Measurements from ENCODE around the gene CLASP2. TPM values are rescaled to one million over a fixed set of nuclear protein-coding genes. Genes with fewer than 3 reads are reported as not detected.
A peak's percentile ranks its signal among the peaks of the same experiment; 100 is the strongest.

CLASP2 gene
- total and polyA plus RNA-seq, 2 donors: 18.8 to 35.1 TPM

GRCh38 chr3:33637482-33637881 lies 80.6 kb downstream of the CLASP2 start:
- Histone ChIP-seq H3K4me1 (ENCODE audit: control insufficient read depth in 2 of 2, insufficient read depth in 2 of 2, low read length in 2 of 2) (no peaks in the 10 kb centered on the region), H3K4me3 (ENCODE audit: low read length in 2 of 2) (no peak overlapping the region), H3K36me3 (ENCODE audit: control insufficient read depth in 2 of 2, insufficient read depth in 2 of 2, low read length in 1 of 2) (peaks cover 3 to 6% of the 10 kb centered on the region in 2 donors), H3K27ac (ENCODE audit: low read depth in 1 of 2, low read length in 1 of 2) (no peak overlapping the region), H3K27me3 (ENCODE audit: control insufficient read depth in 2 of 2, insufficient read depth in 1 of 2, low read length in 1 of 2) (no peaks in the 10 kb centered on the region), H3K9me3 (ENCODE audit: control insufficient read depth in 2 of 2, insufficient read depth in 1 of 2, low read length in 1 of 2) (no peaks in the 10 kb centered on the region)
- WGBS: 95% methylated on average over 5 of the region's 5 CpGs
- no peak for DNase-seq (ENCODE audit: low read depth in 6 of 9, low spot score in 9 of 9)

GRCh38 chr3:33636125-33636850 lies 81.8 kb downstream of the CLASP2 start:
- no peaks in the 10 kb centered on the region for H3K4me1 ChIP-seq (ENCODE audit: control insufficient read depth in 2 of 2, insufficient read depth in 2 of 2, low read length in 2 of 2)

GRCh38 chr3:33634262-33634661 lies 83.8 kb downstream of the CLASP2 start:
- Histone ChIP-seq H3K27me3 (ENCODE audit: control insufficient read depth in 2 of 2, insufficient read depth in 1 of 2, low read length in 1 of 2) (no peaks in the 10 kb centered on the region), H3K4me3 (ENCODE audit: low read length in 2 of 2) (no peak overlapping the region), H3K27ac (ENCODE audit: low read depth in 1 of 2, low read length in 1 of 2) (no peak overlapping the region), H3K36me3 (ENCODE audit: control insufficient read depth in 2 of 2, insufficient read depth in 2 of 2, low read length in 1 of 2) (peaks cover 3 to 7% of the 10 kb centered on the region in 2 donors), H3K4me1 (ENCODE audit: control insufficient read depth in 2 of 2, insufficient read depth in 2 of 2, low read length in 2 of 2) (no peaks in the 10 kb centered on the region), H3K9me3 (ENCODE audit: control insufficient read depth in 2 of 2, insufficient read depth in 1 of 2, low read length in 1 of 2) (no peaks in the 10 kb centered on the region)
- no peak for DNase-seq (ENCODE audit: low read depth in 6 of 9, low spot score in 9 of 9)
- 97% methylated on average over 3 of the region's 3 CpGs for WGBS

More at GRCh38 chr3:33636125-33636850, 81.8 kb downstream of the CLASP2 start:
- WGBS: 76% methylated on average over 6 of the region's 6 CpGs
- Histone ChIP-seq H3K27ac (ENCODE audit: low read depth in 1 of 2, low read length in 1 of 2) (no peak overlapping the region), H3K9me3 (ENCODE audit: control insufficient read depth in 2 of 2, insufficient read depth in 1 of 2, low read length in 1 of 2) (no peaks in the 10 kb centered on the region), H3K4me3 (ENCODE audit: low read length in 2 of 2) (no peak overlapping the region), H3K36me3 (ENCODE audit: control insufficient read depth in 2 of 2, insufficient read depth in 2 of 2, low read length in 1 of 2) (peaks cover 3 to 6% of the 10 kb centered on the region in 2 donors), H3K27me3 (ENCODE audit: control insufficient read depth in 2 of 2, insufficient read depth in 1 of 2, low read length in 1 of 2) (no peaks in the 10 kb centered on the region)
- peak in 8 of 9 donors; percentile 27 to 73 (median 36) for DNase-seq (ENCODE audit: low read depth in 6 of 9, low spot score in 9 of 9)

- Histone ChIP-seq H3K4me3 (ENCODE audit: low read length in 2 of 2) (no peak overlapping the region), H3K4me1 (ENCODE audit: control insufficient read depth in 2 of 2, insufficient read depth in 2 of 2, low read length in 2 of 2) (no peaks in the 10 kb centered on the region), H3K27me3 (ENCODE audit: control insufficient read depth in 2 of 2, insufficient read depth in 1 of 2, low read length in 1 of 2) (no peaks in the 10 kb centered on the region), H3K36me3 (ENCODE audit: control insufficient read depth in 2 of 2, insufficient read depth in 2 of 2, low read length in 1 of 2) (peaks cover 0 to 5% of the 10 kb centered on the region in 2 donors), H3K9me3 (ENCODE audit: control insufficient read depth in 2 of 2, insufficient read depth in 1 of 2, low read length in 1 of 2) (no peaks in the 10 kb centered on the region), H3K27ac (ENCODE audit: low read depth in 1 of 2, low read length in 1 of 2) (no peak overlapping the region)
- 95% methylated on average over 1 of the region's 1 CpG for WGBS
- no peak for DNase-seq (ENCODE audit: low read depth in 6 of 9, low spot score in 9 of 9)
Observed at GRCh38 chr3:33629219-33629618, 88.8 kb downstream of the CLASP2 start.

GRCh38 chr3:33624756-33625155 lies 93.3 kb downstream of the CLASP2 start:
- Histone ChIP-seq H3K27me3 (ENCODE audit: control insufficient read depth in 2 of 2, insufficient read depth in 1 of 2, low read length in 1 of 2) (no peaks in the 10 kb centered on the region), H3K4me3 (ENCODE audit: low read length in 2 of 2) (no peak overlapping the region), H3K36me3 (ENCODE audit: control insufficient read depth in 2 of 2, insufficient read depth in 2 of 2, low read length in 1 of 2) (peaks cover 0 to 8% of the 10 kb centered on the region in 2 donors), H3K4me1 (ENCODE audit: control insufficient read depth in 2 of 2, insufficient read depth in 2 of 2, low read length in 2 of 2) (no peaks in the 10 kb centered on the region), H3K9me3 (ENCODE audit: control insufficient read depth in 2 of 2, insufficient read depth in 1 of 2, low read length in 1 of 2) (no peaks in the 10 kb centered on the region), H3K27ac (ENCODE audit: low read depth in 1 of 2, low read length in 1 of 2) (no peak overlapping the region)
- DNase-seq (ENCODE audit: low read depth in 6 of 9, low spot score in 9 of 9): no peak

GRCh38 chr3:33613041-33613440 lies 105.0 kb downstream of the CLASP2 start:
- no peaks in the 10 kb centered on the region for H3K4me1 ChIP-seq (ENCODE audit: control insufficient read depth in 2 of 2, insufficient read depth in 2 of 2, low read length in 2 of 2)
- WGBS: 97% methylated on average over 1 of the region's 1 CpG
- no peaks in the 10 kb centered on the region for H3K27me3 ChIP-seq (ENCODE audit: control insufficient read depth in 2 of 2, insufficient read depth in 1 of 2, low read length in 1 of 2)
- H3K27ac ChIP-seq (ENCODE audit: low read depth in 1 of 2, low read length in 1 of 2): no peak overlapping the region
- DNase-seq (ENCODE audit: low read depth in 6 of 9, low spot score in 9 of 9): no peak
- no peak overlapping the region for H3K4me3 ChIP-seq (ENCODE audit: low read length in 2 of 2)
- peaks cover 0 to 2% of the 10 kb centered on the region in 2 donors for H3K36me3 ChIP-seq (ENCODE audit: control insufficient read depth in 2 of 2, insufficient read depth in 2 of 2, low read length in 1 of 2)
- H3K9me3 ChIP-seq (ENCODE audit: control insufficient read depth in 2 of 2, insufficient read depth in 1 of 2, low read length in 1 of 2): no peaks in the 10 kb centered on the region

GRCh38 chr3:33612607-33613006 lies 105.4 kb downstream of the CLASP2 start:
- H3K36me3 ChIP-seq (ENCODE audit: control insufficient read depth in 2 of 2, insufficient read depth in 2 of 2, low read length in 1 of 2): no peaks in the 10 kb centered on the region
- WGBS: 99% methylated on average over 1 of the region's 1 CpG

GRCh38 chr3:33602829-33603228 lies 115.2 kb downstream of the CLASP2 start:
- Histone ChIP-seq H3K27ac (ENCODE audit: low read depth in 1 of 2, low read length in 1 of 2) (no peak overlapping the region), H3K27me3 (ENCODE audit: control insufficient read depth in 2 of 2, insufficient read depth in 1 of 2, low read length in 1 of 2) (no peaks in the 10 kb centered on the region), H3K36me3 (ENCODE audit: control insufficient read depth in 2 of 2, insufficient read depth in 2 of 2, low read length in 1 of 2) (peaks cover 9 to 52% of the 10 kb centered on the region in 2 donors), H3K4me1 (ENCODE audit: control insufficient read depth in 2 of 2, insufficient read depth in 2 of 2, low read length in 2 of 2) (no peaks in the 10 kb centered on the region), H3K9me3 (ENCODE audit: control insufficient read depth in 2 of 2, insufficient read depth in 1 of 2, low read length in 1 of 2) (no peaks in the 10 kb centered on the region), H3K4me3 (ENCODE audit: low read length in 2 of 2) (no peak overlapping the region)
- DNase-seq (ENCODE audit: low read depth in 6 of 9, low spot score in 9 of 9): no peak
- 98% methylated on average over 7 of the region's 7 CpGs for WGBS

More at GRCh38 chr3:33612607-33613006, 105.4 kb downstream of the CLASP2 start:
- DNase-seq (ENCODE audit: low read depth in 6 of 9, low spot score in 9 of 9): no peak
- no peaks in the 10 kb centered on the region for H3K27me3 ChIP-seq (ENCODE audit: control insufficient read depth in 2 of 2, insufficient read depth in 1 of 2, low read length in 1 of 2)
- no peak overlapping the region for H3K27ac ChIP-seq (ENCODE audit: low read depth in 1 of 2, low read length in 1 of 2)
- no peak overlapping the region for H3K4me3 ChIP-seq (ENCODE audit: low read length in 2 of 2)
- H3K9me3 ChIP-seq (ENCODE audit: control insufficient read depth in 2 of 2, insufficient read depth in 1 of 2, low read length in 1 of 2): no peaks in the 10 kb centered on the region
- H3K4me1 ChIP-seq (ENCODE audit: control insufficient read depth in 2 of 2, insufficient read depth in 2 of 2, low read length in 2 of 2): no peaks in the 10 kb centered on the region

GRCh38 chr3:33597257-33597689 lies 120.8 kb downstream of the CLASP2 start:
- H3K9me3 ChIP-seq (ENCODE audit: control insufficient read depth in 2 of 2, insufficient read depth in 1 of 2, low read length in 1 of 2): no peaks in the 10 kb centered on the region
- H3K27ac ChIP-seq (ENCODE audit: low read depth in 1 of 2, low read length in 1 of 2): no peak overlapping the region
- no peaks in the 10 kb centered on the region for H3K27me3 ChIP-seq (ENCODE audit: control insufficient read depth in 2 of 2, insufficient read depth in 1 of 2, low read length in 1 of 2)
- DNase-seq (ENCODE audit: low read depth in 6 of 9, low spot score in 9 of 9): no peak
- no peaks in the 10 kb centered on the region for H3K4me1 ChIP-seq (ENCODE audit: control insufficient read depth in 2 of 2, insufficient read depth in 2 of 2, low read length in 2 of 2)
- H3K36me3 ChIP-seq (ENCODE audit: control insufficient read depth in 2 of 2, insufficient read depth in 2 of 2, low read length in 1 of 2): peaks cover 0 to 17% of the 10 kb centered on the region in 2 donors
- 97% methylated on average over 2 of the region's 2 CpGs for WGBS
- H3K4me3 ChIP-seq (ENCODE audit: low read length in 2 of 2): no peak overlapping the region

Data from thymus (tissue), 11 donors.